ENCODE results near the gene KRT82. TPM values are rescaled to one million over a fixed set of nuclear protein-coding genes. Genes with fewer than 3 reads are reported as not detected.

The KRT82 gene
- total RNA-seq, 1 experiment from 2014 or later, result not detected

DNA sequence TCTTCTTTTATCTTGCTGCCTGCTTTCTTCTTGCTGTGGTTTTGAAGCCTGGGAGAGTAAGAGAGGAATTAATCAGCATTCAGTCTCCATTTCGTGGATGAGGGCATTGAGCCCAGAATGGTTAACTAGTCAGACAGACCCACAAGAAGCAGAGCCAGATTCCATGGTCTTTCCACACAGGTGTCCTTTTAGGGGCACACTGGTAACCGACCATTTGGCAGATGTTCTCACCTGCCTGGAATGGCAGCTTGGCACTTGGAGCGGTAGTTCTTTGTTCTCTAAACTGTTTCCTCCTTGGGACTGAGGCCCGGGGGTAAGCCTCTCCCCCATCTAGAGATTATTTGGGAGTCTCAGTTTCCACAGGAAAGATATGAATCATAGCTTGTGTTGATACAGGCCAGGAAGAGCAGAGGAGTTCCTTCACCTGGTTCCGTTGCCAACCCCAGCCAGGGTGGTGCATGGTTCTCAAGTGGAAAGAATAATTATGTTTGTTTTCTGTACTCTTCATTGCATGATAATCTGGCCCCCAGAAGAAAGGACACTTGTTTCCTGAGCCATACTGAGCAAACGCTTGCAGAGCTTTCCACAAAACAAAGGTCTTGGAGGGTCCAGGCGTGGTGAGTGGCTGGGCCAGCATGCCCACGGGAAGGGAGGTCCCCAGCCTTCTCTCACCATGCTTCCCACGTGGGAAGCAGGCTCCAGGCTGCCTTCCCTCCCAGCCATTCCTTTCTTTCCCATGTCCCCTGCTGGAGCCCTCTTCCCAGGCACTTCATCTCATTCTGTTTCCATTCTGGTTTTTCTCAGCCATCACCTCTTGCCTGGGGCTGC lies 30.1 kb upstream of the KRT82 start:
- CTCF ChIA-PET, result no interaction called here
- no peaks in the 10 kb centered on the region for H3K36me3 Mint-ChIP-seq (ENCODE audit: insufficient read depth, unreplicated experiment)
- H3K4me3 ChIP-seq (ENCODE audit: low read depth, low read length), result no peak overlapping the region

GRCh38 chr12:52435659-52435999 lies 29.5 kb upstream of the KRT82 start:
- peaks cover 10% of the 10 kb centered on the region for H3K4me1 ChIP-seq
- ChIA-PET CTCF (no interaction called here), POLR2A (no interaction called here)
- no peak for TF ChIP-seq CTCF (IDR thresholded peaks at IDR 0.05; ENCODE audit: insufficient read depth in 1 of 2, low read depth in 1 of 2, low read length in 1 of 2, severe bottlenecking in 1 of 2, unreplicated experiment in 1 of 2)
- Mint-ChIP-seq H3K4me1 (ENCODE audit: low read depth, unreplicated experiment) (peaks cover 13% of the 10 kb centered on the region), H3K36me3 (ENCODE audit: insufficient read depth, unreplicated experiment) (no peaks in the 10 kb centered on the region), H3K4me3 (ENCODE audit: unreplicated experiment) (no peak overlapping the region), H3K27me3 (ENCODE audit: insufficient read depth, unreplicated experiment) (peaks cover 6% of the 10 kb centered on the region), H3K27ac (ENCODE audit: unreplicated experiment) (no peak overlapping the region), H3K9me3 (ENCODE audit: unreplicated experiment) (no peaks in the 10 kb centered on the region)
- intact Hi-C loops (cut with micrococcal nuclease; ENCODE audit: unreplicated experiment), result no loop called here
- BruUV-seq (replicated peaks), result no TSS peak
- DNase-seq, result no peak
- H3K9me3 ChIP-seq, result no peaks in the 10 kb centered on the region
- H3K36me3 ChIP-seq (ENCODE audit: control insufficient read depth, insufficient read depth, low read length), result no peaks in the 10 kb centered on the region
- no peaks in the 10 kb centered on the region for H3K27me3 ChIP-seq (replicated peaks; ENCODE audit: control insufficient read depth, insufficient read depth, low read length)
- H3K4me3 ChIP-seq (ENCODE audit: low read depth, low read length), result no peak overlapping the region

More for the DNA sequence above, 30.1 kb upstream of the KRT82 start:
- no peaks in the 10 kb centered on the region for H3K9me3 Mint-ChIP-seq (ENCODE audit: unreplicated experiment)
- POLR2A ChIA-PET, result no interaction called here
- peaks cover 19% of the 10 kb centered on the region for H3K4me1 Mint-ChIP-seq (ENCODE audit: low read depth, unreplicated experiment)
- Histone ChIP-seq H3K4me1 (peaks cover 16% of the 10 kb centered on the region), H3K27me3 (replicated peaks; ENCODE audit: control insufficient read depth, insufficient read depth, low read length) (no peaks in the 10 kb centered on the region), H3K36me3 (ENCODE audit: control insufficient read depth, insufficient read depth, low read length) (no peaks in the 10 kb centered on the region), H3K9me3 (no peaks in the 10 kb centered on the region)
- peaks cover 6% of the 10 kb centered on the region for H3K27me3 Mint-ChIP-seq (ENCODE audit: insufficient read depth, unreplicated experiment)
- TF ChIP-seq CTCF (IDR thresholded peaks at IDR 0.05; ENCODE audit: insufficient read depth in 1 of 2, low read depth in 1 of 2, low read length in 1 of 2, severe bottlenecking in 1 of 2, unreplicated experiment in 1 of 2), result no peak
- H3K27ac Mint-ChIP-seq (ENCODE audit: unreplicated experiment), result no peak overlapping the region
- no peak overlapping the region for H3K4me3 Mint-ChIP-seq (ENCODE audit: unreplicated experiment)
- intact Hi-C loops (cut with micrococcal nuclease; ENCODE audit: unreplicated experiment), result no loop called here
- no TSS peak for BruUV-seq (replicated peaks)
- DNase-seq, result no peak

DNA sequence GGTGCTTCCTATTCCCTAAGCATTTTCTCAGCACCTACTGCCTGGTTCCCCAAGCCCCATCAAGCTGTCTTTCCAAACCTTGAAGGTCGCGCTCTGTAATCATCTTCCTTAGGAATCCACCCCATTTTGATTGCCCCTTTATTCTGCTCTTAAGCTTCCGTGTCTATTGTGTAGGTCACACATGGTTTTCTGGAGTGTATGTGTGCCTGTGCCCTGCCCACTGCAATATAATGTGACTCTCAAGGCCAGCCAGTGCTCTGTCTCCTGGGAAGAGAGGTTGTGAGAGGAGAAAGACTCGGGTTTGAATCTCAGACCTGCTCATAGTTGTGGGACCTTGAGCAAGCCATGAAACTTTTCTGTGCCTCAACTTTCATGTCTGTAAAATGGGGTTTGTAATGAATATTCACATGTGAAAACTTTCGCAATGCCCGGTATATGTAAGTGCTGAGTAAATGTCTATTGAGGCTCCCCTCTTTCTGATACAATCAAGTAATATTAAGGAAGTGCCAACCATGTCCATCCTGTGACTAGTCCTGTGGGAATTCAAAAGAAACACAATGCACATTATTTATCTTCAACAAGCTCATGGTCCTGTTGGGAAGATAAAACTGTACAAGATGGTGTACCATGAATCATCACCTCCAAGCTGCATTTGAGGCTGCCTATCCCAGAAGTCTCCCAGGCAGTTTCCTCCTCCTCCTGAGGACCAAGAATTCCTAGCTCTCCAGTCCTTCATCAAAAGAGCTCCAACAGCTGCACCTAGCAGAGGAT lies 28.8 kb upstream of the KRT82 start:
- Mint-ChIP-seq H3K4me1 (ENCODE audit: low read depth, unreplicated experiment) (peaks cover 13% of the 10 kb centered on the region), H3K27ac (ENCODE audit: unreplicated experiment) (no peak overlapping the region), H3K36me3 (ENCODE audit: insufficient read depth, unreplicated experiment) (no peaks in the 10 kb centered on the region), H3K27me3 (ENCODE audit: insufficient read depth, unreplicated experiment) (peaks cover 6% of the 10 kb centered on the region), H3K9me3 (ENCODE audit: unreplicated experiment) (no peaks in the 10 kb centered on the region), H3K4me3 (ENCODE audit: unreplicated experiment) (no peak overlapping the region)
- Histone ChIP-seq H3K36me3 (ENCODE audit: control insufficient read depth, insufficient read depth, low read length) (no peaks in the 10 kb centered on the region), H3K27me3 (replicated peaks; ENCODE audit: control insufficient read depth, insufficient read depth, low read length) (no peaks in the 10 kb centered on the region), H3K4me1 (0 out of 2 replicates have a peak, but pooled peaks cover 9% of the 10 kb centered on the region), H3K4me3 (ENCODE audit: low read depth, low read length) (no peak overlapping the region), H3K9me3 (no peaks in the 10 kb centered on the region)
- ChIA-PET CTCF (no interaction called here), POLR2A (no interaction called here)
- no TSS peak for BruUV-seq (replicated peaks)
- intact Hi-C loops (cut with micrococcal nuclease; ENCODE audit: unreplicated experiment), result no loop called here
- DNase-seq, result no peak
- no peak for TF ChIP-seq CTCF (IDR thresholded peaks at IDR 0.05; ENCODE audit: insufficient read depth in 1 of 2, low read depth in 1 of 2, low read length in 1 of 2, severe bottlenecking in 1 of 2, unreplicated experiment in 1 of 2)
